GM23338 (cell line): Measurements from ENCODE around the gene WBP4. TPM values are rescaled to one million over a fixed set of nuclear protein-coding genes. Genes with fewer than 3 reads are reported as not detected.

Experiments
- ATAC-seq: fragments of 200-7000 bp; cut with Tn5 transposase; 3 replicates; pipeline ENCODE4 v1.9.1; 2020
- DNase-seq: peaks from one replicate; pipeline ENCODE4 v3.0.0-alpha.2; 2015; ENCODE audit warnings: low spot score
- H2AFZ ChIP-seq: fragments of 200-600 bp; sonication (generic); 2 replicates; pipeline ENCODE4 v1.8.0; 2016; ENCODE audit warnings: antibody characterized with exemption, mild to moderate bottlenecking, moderate library complexity
- H3F3A ChIP-seq: fragments of 200-600 bp; sonication (generic); replicated peaks from 2 replicates; pipeline ENCODE4 v1.8.0; 2017; ENCODE audit warnings: antibody characterized with exemption, mixed run types, low read depth
- H3K27ac ChIP-seq: fragments of 200-600 bp; sonication (generic); 2 replicates; pipeline ENCODE4 v1.6.1; 2016; ENCODE audit warnings: low read depth
- H3K27me3 ChIP-seq: fragments of 200-600 bp; sonication (generic); 2 replicates; pipeline ENCODE4 v1.8.0; 2016; ENCODE audit warnings: mild to moderate bottlenecking, mixed run types, moderate library complexity; ENCODE audit not compliant: insufficient read depth
- H3K36me3 ChIP-seq: fragments of 200-600 bp; sonication (generic); 2 replicates; pipeline ENCODE4 v1.8.0; 2016; ENCODE audit warnings: mild to moderate bottlenecking; ENCODE audit not compliant: insufficient read depth
- H3K4me1 ChIP-seq: fragments of 200-600 bp; sonication (generic); 2 replicates; pipeline ENCODE4 v1.8.0; 2016; ENCODE audit warnings: mild to moderate bottlenecking, moderate library complexity; ENCODE audit not compliant: insufficient read depth
- H3K4me2 ChIP-seq: fragments of 200-600 bp; sonication (generic); 2 replicates; pipeline ENCODE4 v1.7.1; 2017; ENCODE audit warnings: mixed run types
- H3K4me3 ChIP-seq: fragments of 200-600 bp; sonication (generic); 2 replicates; pipeline ENCODE4 v1.6.1; 2016; ENCODE audit warnings: mixed run types
- H3K79me2 ChIP-seq: fragments of 200-600 bp; sonication (generic); replicated peaks from 2 replicates; pipeline ENCODE4 v1.8.0; 2017; ENCODE audit warnings: mild to moderate bottlenecking; ENCODE audit not compliant: insufficient read depth
- H3K9me2 ChIP-seq: fragments of 200-600 bp; sonication (generic); 2 replicates; pipeline ENCODE4 v1.8.0; 2017; ENCODE audit not compliant: insufficient read depth
- H4K20me1 ChIP-seq: fragments of 200-600 bp; sonication (generic); replicated peaks from 2 replicates; pipeline ENCODE4 v1.8.0; 2017; ENCODE audit warnings: mild to moderate bottlenecking; ENCODE audit not compliant: insufficient read depth
- H3K27ac Mint-ChIP-seq: 2 replicates; pipeline ENCODE4 v1.8.0; 2020; ENCODE audit warnings: inconsistent platforms, mild to moderate bottlenecking, moderate library complexity, mixed read lengths
- H3K27me3 Mint-ChIP-seq: 3 replicates; pipeline ENCODE4 v1.8.0; 2022; ENCODE audit warnings: low read depth, mild to moderate bottlenecking, moderate library complexity, mixed read lengths, inconsistent platforms; ENCODE audit not compliant: insufficient read depth, poor library complexity
- H3K36me3 Mint-ChIP-seq: 3 replicates; pipeline ENCODE4 v1.8.0; 2021; ENCODE audit warnings: low read depth, mild to moderate bottlenecking, inconsistent platforms, moderate library complexity, mixed read lengths
- H3K4me1 Mint-ChIP-seq: 3 replicates; pipeline ENCODE4 v1.8.0; 2020; ENCODE audit warnings: mild to moderate bottlenecking, inconsistent platforms, mixed read lengths
- H3K4me3 Mint-ChIP-seq: 3 replicates; pipeline ENCODE4 v1.8.0; 2021; ENCODE audit warnings: moderate library complexity, mild to moderate bottlenecking, inconsistent platforms, mixed read lengths
- H3K9me3 Mint-ChIP-seq: 3 replicates; pipeline ENCODE4 v1.8.0; 2020; ENCODE audit warnings: moderate library complexity, mild to moderate bottlenecking, inconsistent platforms, mixed read lengths
- CREB1 ChIP-seq: fragments of 250-450 bp; sonication (Bioruptor Pico); IDR thresholded peaks from 2 replicates; pipeline ENCODE4 v1.5.0; 2020; ENCODE audit warnings: low read depth, mild to moderate bottlenecking, moderate library complexity
- CTCF ChIP-seq, 2 experiments: fragments of 200-600 bp in 1 of 2; sonication (generic) in 1 of 2; conservative IDR thresholded peaks; 2 replicates each; pipeline versions ENCODE4 v1.5.1 to v1.6.1; 2016 to 2017; ENCODE audit warnings: antibody characterized with exemption in 2 of 2, low read depth in 2 of 2, mild to moderate bottlenecking in 2 of 2, moderate library complexity in 1 of 2
- ETS1 ChIP-seq: IDR thresholded peaks from 2 replicates; pipeline ENCODE4 v1.6.1; 2016; ENCODE audit warnings: antibody characterized with exemption
- EZH2 ChIP-seq: fragments of 200-600 bp; sonication (generic); IDR thresholded peaks from one replicate; pipeline ENCODE4 v1.8.0; 2017; ENCODE audit warnings: antibody characterized with exemption, mild to moderate bottlenecking, low read depth; ENCODE audit not compliant: unreplicated experiment
- EZH2phosphoT487 ChIP-seq: fragments of 200-600 bp; sonication (generic); IDR thresholded peaks from one replicate; pipeline ENCODE4 v1.8.1; 2018; ENCODE audit warnings: antibody characterized with exemption; ENCODE audit not compliant: unreplicated experiment
- JUNB ChIP-seq: IDR thresholded peaks from one replicate; pipeline ENCODE4 v1.6.1; 2016; ENCODE audit warnings: antibody characterized with exemption; ENCODE audit not compliant: unreplicated experiment
- NANOG ChIP-seq: IDR thresholded peaks from 2 replicates; pipeline ENCODE4 v1.6.1; 2016; ENCODE audit warnings: antibody characterized with exemption, borderline replicate concordance
- POLR2AphosphoS5 ChIP-seq: IDR thresholded peaks from 2 replicates; pipeline ENCODE4 v1.6.1; 2016; ENCODE audit warnings: antibody characterized with exemption, low read depth
- REST ChIP-seq: IDR thresholded peaks from one replicate; pipeline ENCODE4 v1.6.1; 2018; ENCODE audit warnings: antibody characterized with exemption; ENCODE audit not compliant: unreplicated experiment
- STAT1 ChIP-seq: IDR thresholded peaks from one replicate; pipeline ENCODE4 v1.6.1; 2016; ENCODE audit warnings: antibody characterized with exemption; ENCODE audit not compliant: unreplicated experiment
- ZNF114 ChIP-seq: fragments of 250-450 bp; sonication (Bioruptor Pico); IDR thresholded peaks from 2 replicates; pipeline ENCODE4 v1.5.0; 2020; ENCODE audit warnings: mild to moderate bottlenecking, moderate library complexity
- ZNF331 ChIP-seq: fragments of 250-450 bp; sonication (Bioruptor Pico); IDR thresholded peaks from 2 replicates; pipeline ENCODE4 v1.5.0; 2020; ENCODE audit warnings: low read depth, mild to moderate bottlenecking, moderate library complexity
- ZNF462 ChIP-seq: fragments of 250-450 bp; sonication (Bioruptor Pico); IDR thresholded peaks from 2 replicates; pipeline ENCODE4 v1.5.0; 2020; ENCODE audit warnings: mild to moderate bottlenecking, moderate library complexity
- polyA plus RNA-seq: library from polyadenylated mRNA; unstranded; fragments of >200 nt; fragmentation: Nextera tagmentation; extraction: Ambion mirVana; gene quantifications from 2 replicates; pipeline ENCODE4 v1.2.1, GENCODE V29; 2016
- total RNA-seq: library from RNA; depleted of rRNA; stranded (reverse); fragments of >200 nt; shearing (Covaris generic); gene quantifications from 2 replicates; pipeline ENCODE4 v1.2.3, GENCODE V29; 2014

The WBP4 gene
- total and polyA plus RNA-seq, 2 experiments from 2014 or later, result 7.6 to 33.8 TPM

GRCh38 chr13:41019578-41020347 is 41.5 kb upstream of the WBP4 start:
- H3K4me3 Mint-ChIP-seq, result no peak overlapping the region
- no peaks in the 10 kb centered on the region for H3K27me3 Mint-ChIP-seq
- DNase-seq (no peak), ATAC-seq (0 out of 3 replicates have a peak, but pooled peaks have one; percentile 32)
- Histone ChIP-seq H3K27me3 (no peaks in the 10 kb centered on the region), H3K4me1 (peaks cover 43% of the 10 kb centered on the region), H3K9me2 (no peaks in the 10 kb centered on the region), H3K4me3 (no peak overlapping the region), H4K20me1 (no peaks in the 10 kb centered on the region), H3K27ac (no peak overlapping the region), H3K79me2 (no peaks in the 10 kb centered on the region), H3K36me3 (no peaks in the 10 kb centered on the region), H3F3A (no peaks in the 10 kb centered on the region), H3K4me2 (no peak overlapping the region), H2AFZ (no peak overlapping the region)
- H3K27ac Mint-ChIP-seq, result no peak overlapping the region
- no peaks in the 10 kb centered on the region for H3K36me3 Mint-ChIP-seq
- no peak for TF ChIP-seq ETS1
- TF ChIP-seq NANOG, result no peak
- TF ChIP-seq STAT1, result no peak
- TF ChIP-seq EZH2, result no peak
- no peak for TF ChIP-seq POLR2AphosphoS5
- TF ChIP-seq CREB1 (CRISPR knock-in tag), result no peak
- no peak for TF ChIP-seq REST
- no peak for TF ChIP-seq ZNF462 (CRISPR knock-in tag)
- TF ChIP-seq CTCF (conservative IDR thresholded peaks at IDR 0.05; ENCODE audit: low read depth in 2 of 2), result no peak
- no peak for TF ChIP-seq EZH2phosphoT487
- no peak for TF ChIP-seq JUNB
- no peak for TF ChIP-seq ZNF114 (CRISPR knock-in tag)
- TF ChIP-seq ZNF331, result no peak
- peaks cover 42% of the 10 kb centered on the region for H3K4me1 Mint-ChIP-seq
- H3K9me3 Mint-ChIP-seq, result no peaks in the 10 kb centered on the region
